ENCODE results near the gene SEMA7A.

SEMA7A gene

DNA sequence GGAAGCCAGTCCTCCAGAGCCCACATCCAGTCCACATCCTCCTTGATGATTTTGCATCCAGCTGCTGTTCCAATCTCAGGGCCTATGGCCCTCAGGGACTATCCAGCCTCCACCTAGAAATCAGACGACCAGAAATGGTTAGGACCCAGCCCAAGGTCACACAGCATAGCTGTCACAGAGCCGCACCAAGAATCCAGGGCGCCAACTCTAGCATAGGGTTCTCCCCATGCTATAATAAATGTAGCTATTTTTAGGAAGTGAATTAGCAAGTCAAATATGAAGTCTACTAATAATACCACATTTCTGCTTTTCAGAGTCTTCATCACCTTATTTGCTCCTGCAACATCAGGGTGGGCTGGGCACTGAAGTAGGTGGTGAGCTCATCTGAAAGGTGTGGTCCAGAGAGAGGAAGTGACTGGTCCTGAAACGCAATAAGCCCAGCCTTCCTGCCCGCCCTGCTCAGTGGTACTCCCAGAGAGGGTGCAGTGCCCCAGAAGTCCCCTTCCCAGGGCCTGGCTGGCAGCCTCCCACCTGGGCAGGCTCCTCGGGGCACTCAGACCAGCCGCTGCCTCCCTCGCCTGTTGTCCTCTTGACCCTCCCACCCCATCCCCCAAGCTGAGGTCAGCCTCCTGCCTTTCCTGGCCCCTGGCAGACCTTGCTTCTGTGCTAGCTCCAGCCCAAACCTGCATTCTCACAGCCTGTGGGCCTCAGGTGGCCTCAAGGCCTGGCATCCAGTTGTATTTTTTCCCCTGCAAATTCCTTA, 48.7 kb downstream of the SEMA7A start:
- DNase-seq: no peak

DNA sequence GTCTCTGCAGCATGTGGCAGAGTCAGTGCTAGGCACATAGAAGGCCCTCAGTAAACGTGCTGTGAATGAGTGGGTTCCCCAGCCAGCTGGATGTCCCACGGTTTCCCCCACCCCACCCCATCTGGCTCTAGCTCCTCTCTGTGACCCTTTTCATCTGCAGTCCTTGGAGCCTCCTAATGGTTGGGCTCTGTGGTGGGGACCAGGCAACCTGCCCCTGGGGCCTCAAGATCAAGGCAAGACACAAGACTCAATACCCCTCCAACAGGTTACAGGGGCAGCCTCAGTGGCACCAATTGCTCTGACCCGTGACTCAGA, 49.2 kb downstream of the SEMA7A start:
- DNase-seq: no peak

DNA sequence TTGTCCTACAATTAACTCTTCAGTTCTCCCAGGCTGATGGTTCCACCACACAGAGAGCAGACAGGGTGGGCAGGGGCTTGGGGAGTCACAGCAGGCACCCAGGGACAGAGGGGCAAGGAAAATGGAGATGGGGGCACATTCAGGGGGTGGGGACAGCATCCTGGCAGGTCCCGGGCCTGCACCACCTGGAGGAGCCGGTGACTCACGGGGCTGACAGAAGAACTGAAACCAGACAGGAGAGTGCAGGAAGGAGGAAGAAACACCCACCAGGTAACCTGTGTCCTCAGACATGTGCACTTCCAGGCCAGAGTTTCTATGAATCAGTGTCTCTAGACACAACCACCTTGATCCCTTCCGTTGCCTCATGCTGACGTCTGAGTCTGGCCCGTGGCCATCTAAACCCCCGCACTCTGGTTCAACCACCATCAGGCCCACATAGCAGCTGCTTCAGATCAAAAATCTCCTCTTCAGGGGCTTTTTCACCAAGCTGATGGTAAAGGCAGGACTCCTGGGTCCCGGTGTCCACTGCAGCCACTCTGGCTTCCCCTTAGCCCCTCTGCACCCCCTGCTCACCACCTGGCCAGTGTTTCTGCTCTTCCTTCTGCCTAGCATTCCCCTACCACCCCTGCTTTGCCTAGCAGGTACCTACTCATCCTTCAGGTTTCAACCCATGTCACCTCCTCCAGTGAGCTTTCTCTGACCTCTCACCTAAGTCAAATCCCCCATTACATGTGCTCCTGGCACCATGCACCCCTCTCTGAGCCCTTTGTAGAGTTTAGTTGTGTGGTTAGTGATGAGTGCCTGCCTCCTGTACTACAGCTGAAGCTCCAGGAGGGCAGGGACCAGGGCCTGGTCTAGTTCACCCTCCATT, 49.8 kb downstream of the SEMA7A start:
- DNase-seq: no peak

DNA sequence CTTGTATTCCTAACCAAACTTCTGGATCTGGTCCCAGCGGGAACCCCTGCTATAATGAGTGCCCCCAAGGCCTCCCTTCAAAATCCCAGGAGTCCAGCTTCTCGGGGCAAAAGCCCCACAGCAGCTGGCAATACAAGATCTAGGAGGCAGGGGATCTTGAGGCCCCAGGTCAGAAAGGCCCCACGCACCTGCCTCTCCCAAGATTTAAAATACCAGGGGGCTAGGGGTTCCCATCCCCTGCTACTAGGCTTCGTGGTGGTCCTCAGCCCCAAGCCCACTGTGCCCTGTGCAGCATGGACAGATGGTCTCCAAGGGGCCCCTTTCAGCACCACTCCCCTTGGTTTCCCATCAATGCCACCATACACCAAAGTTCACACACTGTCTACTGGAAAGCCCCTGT, 50.5 kb downstream of the SEMA7A start:
- DNase-seq: no peak

DNA sequence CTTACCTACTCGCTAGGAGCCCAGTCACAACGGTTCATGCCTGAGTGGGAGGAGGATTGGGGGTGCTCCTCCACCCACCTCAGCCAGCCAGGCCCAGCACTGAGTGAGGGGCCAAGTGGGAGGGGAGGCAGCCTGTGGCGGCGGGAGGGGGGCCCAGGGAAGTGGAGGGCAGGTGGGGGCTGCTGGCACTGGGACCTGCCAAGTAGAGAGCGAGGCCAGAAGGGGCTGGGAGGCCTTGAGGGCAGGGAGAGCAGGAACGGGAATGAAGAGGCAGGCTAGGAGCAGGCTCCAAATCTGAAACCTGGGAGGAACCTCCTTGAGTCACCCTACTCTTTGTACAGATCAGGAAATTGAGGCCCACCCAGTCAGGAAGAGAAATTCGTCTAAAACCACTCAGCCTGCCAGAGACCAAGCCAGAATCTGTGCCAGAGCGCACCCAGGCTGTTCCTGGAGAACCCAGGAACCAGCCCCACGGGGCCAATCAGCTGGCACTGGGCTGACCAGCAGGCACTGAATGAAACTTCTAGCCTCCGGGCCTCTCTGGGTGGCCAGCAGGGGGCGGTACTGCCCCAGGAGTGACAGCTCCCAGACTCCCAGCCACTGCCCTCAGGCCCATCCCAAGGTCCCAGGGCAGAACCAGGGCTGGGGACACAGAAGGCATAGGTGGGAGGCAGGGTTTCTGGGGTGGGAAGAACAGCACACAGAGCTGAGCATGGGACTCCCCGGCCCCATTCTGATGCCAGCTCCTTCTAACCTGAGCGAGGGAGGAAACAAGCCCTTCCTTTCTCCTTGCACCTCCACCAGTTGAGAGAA, 51.5 kb downstream of the SEMA7A start:
- DNase-seq: peak; percentile 5

DNA sequence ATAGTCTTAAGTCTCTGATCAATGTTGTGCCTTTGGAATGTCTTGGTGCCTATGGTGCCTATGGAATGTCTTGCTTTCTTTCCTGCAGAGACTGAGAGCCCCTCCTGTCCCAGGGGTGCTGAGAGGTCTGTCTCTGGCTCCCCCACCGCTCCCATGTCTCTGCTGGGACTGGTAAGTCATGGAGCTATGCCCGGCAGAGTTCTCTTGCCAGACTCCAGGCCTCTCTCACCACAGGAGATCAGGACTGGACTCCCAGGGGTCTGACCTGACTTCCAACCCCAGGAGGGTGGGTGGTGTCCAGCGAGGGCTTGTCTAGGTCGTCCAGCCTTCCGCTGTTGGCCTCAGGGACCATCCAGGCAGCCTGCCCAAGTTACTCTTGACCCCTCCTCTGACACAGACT, 52.3 kb downstream of the SEMA7A start:
- no peak for DNase-seq

DNA sequence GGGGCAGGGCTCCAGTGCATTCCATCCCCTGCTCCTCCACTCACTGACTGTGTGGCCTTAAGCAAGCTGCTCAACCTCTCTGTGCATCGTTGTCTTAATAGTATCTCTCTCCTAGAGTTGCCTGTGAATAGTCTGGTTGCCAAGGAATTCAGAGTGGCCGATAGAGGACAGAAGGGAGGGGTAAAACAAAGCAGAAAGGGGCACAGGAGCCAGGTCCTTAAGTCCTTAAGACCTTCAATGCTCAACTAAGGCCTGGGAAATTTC, 52.6 kb downstream of the SEMA7A start:
- DNase-seq: no peak

DNA sequence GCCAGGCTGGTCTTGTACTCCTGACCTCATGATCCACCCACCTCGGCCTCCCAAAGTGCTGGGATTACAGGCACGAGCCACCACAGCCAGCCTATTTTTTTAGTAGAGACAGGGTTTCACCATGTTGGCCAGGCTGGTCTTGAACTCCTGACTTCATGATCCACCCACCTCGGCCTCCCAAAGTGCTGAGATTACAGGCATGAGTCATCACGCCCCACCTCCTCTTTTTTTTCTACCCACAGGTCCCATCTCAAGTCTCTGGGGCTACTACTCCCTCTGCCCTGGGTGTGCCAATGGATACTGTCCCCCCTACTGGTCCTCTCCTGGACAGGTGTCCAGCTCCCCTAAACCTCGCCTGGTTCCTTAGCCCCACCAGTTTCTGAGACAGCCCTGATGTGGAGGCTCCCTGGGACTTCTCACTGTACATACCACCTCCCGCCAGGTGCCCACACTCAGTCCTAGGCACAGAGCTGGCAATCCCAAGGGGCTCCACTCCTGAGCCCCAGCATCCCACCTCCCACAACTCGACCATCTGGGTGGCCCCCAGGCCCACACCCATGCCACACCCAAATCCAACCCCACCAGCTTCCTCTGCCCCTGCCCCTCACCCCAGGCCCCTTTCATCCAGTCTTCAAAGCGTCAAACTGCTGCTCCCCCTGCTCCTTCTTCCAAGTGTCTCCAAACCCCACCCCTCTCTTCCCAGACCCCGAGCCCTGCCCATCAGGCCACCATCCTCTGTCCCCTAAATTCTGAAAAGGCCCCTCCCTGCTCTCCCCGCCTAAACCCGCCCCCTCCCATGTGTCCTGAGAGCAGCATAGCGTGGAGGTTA, 53.2 kb downstream of the SEMA7A start:
- no peak for DNase-seq

DNA sequence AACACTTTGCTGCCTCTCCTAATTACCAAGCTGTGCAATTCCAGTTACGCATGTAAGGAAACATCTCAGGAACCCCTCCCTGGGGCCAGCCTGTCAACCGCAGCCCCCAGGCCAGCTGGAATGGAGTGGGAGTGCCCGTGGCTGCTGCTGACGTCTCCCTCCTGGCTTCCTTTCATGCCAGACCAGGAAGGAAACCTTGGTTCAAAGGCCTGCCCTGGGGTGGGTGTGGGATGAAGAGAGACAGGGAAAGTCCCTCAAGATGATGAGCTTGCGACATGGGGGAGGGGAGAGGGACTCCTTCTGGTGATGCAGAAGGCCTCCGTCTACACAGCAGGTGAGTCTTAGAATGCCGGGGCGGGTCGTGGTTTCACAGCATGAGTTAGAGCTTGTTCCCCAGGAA, 54.9 kb downstream of the SEMA7A start:
- DNase-seq: no peak

DNA sequence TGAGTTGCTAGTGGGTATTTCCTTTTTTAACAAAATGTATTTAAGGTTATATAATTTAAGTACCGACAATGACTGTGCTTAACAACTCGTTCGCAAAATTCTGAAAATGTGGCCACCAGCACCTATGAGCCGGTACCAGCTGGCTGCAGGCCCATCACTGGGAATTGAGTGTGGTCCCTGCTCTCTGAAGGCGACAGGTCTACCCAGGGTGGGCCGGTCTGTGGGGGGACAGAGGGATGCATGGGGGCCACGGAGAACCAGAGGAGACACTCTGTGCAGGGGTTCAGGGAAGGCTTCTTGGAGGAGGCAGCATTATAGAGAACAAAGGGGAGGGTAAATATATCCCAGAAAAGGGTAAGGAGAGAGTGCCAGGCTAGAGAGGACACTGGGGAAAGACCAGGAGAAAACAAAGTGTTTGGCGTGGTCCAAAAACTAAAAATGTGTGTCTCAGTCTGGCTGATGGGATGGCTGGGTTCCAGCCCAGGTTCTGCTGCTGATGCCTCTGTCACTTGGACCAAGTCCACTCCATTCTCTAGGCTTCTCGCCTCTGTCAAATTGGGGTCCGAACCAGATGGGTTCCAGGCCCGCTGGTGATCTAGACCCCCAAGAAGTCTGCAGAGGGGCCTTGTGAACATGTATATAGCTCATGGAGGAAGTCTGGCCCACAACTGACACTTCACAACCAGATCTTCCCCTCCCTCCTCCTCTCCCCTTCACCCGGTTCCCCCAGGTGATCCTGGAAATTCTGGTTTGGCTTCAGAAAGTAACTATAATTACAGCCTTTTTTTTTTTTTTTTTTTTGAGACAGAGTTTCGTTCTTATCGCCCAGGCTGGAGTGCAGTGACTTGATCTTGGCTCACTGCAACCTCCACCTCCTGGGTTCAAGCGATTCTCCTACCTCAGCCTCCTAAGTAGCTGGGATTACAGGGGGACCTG, 55.7 kb downstream of the SEMA7A start:
- DNase-seq: no peak

DNA sequence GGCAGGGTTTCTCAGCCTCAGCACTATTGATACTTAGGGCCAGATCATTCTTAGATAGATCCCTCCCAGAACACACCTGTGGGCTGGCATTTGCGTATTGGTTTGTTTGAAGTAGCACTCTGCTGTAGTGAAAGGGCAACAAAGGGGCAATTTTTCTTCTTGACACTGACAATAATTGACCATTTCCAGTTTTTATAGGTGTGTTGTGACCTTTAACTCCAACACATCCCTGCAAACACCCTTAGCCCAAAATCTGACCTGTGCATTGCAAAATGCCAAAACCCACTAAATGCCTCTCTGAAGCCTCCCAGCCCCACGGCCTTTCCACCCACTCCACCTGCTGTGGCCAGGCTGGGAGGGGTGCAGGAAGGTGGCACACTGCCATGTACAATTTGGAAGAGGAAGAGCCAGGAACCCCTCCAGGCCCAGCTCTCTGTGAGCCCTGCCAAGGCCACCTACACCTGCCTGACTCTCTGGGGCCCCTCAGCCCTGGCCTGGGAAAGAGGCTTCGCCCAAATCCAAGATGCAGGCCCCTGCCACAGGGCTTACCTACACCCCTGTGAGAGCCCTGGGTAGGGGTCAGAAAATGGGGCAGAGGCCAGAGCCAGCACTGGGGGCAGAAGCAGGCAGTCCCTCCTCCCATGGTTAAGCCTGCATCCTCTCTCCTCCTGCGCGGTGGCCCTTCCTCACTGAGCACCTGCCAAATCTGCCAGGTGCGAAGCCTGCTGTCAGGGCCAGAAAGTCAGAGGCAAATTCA, 56.8 kb downstream of the SEMA7A start:
- DNase-seq: peak; percentile 24

DNA sequence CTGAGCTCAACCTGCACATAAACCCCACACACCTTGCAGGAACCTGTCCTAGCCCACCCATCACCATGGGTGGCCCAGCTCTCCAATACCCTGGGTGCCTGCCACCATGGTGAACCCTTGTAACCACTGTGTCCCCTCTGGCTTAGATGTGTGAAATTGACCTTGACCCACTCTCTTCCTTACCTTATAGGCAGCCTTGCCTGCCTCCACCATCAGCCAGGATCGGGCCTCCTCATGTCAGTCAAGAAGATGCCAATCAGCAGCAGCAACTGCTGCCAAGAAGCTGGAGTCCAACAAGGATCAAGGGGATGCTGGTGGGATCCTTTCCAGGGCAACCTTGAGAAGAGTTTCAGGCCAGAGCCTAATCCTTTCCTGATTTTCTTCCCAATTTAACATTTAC, 57.5 kb downstream of the SEMA7A start:
- no peak for DNase-seq

DNA sequence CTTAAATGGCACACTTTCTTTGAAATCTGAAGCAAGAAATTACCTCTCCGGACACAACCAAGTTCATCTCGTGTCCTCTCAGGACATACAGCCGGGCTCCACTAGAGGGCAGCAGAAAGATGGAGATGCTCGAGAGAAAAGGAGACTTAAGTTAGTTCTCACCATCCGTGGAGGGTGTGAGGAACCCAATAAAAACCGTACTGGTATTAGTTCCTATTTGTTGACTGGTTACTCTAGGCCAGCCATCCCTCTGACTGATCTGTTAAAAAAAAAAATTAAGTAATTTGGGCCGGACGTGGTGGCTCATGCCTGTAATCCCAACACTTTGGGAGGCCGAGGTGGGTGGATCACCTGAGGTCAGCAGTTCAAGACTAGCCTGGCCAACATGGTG, 58.5 kb downstream of the SEMA7A start:
- DNase-seq: peak; percentile 37

DNA sequence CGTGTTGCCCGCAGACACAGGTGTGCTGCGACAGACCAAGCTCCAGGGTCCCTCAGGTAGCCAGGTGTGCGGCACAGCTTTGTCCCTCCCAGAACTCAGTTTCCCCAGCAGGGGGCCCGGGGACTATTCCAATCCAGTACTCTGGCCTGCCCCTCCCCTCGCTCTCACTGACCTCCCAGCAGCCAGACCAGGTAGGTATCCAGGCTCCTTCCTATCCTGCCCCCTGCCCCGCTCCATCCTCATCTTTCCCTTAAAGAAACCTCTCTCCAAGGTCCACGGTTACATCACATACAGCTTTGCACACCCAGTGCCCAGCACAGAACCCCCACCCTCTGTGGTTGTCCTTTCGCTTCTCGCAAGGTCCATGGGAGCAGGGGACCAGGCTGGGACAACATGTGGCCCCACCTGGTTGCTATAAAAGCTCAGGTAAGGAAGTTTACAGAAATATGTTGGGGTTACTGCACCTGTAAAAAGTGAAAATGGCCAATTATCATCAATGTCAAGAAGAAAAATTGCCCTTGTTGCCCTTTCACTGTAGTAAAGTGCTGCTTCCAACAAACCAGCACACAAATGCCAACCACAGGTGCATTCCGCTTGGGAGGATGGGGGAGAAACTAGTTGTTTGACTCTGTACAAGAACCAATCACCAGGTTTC, 59.0 kb downstream of the SEMA7A start:
- no peak for DNase-seq

DNA sequence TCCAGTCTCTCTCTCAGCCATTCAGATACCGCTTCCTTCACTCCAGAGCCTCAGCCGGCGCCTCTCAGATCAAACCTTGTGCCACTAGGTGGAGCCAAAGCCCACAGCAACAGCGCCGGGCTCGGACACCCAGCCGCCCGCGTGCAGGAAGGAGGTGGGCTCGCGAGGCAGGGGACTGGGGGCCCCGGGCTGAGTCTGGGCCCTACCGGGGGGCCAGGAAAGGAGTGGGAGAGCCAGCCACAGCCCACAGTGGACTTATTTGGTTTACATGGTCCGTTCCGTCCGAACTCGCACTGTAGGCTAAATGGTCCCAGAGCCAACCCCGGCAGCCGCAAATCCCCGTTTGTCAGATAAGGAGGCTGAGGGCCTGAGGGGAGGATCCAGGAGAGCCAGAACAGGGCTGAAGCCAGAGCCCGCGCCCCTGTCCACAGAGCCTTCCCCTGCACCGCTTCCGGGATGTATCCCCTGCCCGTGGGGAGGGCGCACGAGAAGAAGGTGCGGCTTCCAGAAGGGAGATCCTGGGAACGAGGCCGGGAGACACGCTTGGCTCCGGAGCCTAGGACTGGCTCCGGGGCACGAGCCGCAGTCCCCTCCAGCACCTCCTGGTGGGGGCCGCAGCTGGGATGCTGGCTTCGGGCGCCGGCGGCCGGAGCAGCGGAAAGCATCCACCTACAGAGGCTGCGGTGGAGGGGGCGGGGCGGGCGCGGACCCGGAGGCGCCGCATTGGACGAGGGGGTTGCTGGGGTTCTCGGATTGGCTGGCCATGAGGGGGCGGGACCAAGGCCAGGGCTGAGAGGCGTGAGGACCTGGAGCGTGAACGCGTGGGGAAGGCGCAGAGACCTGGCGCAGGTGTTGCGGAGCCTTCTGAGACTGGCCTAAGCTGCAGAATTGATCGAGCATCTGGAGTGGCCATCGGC, 59.8 kb downstream of the SEMA7A start:
- peak; percentile 76 for DNase-seq

DNA sequence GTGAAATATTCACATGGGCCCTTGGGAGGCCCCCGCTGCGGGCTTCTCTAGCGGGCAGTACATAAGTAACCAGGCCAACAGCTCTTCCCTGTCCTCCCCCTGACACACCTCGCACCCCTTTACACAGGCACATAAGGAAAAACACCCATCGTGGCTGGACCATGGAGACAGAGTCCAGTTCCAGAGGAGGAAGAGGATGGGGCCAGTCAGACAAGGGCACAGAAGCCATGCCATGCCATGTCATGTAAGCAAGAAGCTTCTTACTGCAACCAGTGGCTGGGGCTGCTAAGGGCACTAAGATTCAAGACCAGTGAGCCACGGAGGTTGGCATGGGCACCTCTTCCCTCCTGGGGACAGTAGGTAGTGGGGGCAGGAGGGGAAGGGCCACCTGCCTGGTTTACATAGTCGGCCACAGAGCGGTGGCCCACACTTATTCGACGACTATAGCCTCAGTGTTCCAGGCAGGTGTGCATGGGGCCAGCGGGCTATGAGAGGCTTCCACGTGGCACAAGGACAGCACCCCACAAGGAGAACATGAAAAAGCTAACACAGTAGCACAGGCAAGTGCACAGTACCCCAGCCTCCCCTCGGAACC, 60.6 kb downstream of the SEMA7A start:
- no peak for DNase-seq

DNA sequence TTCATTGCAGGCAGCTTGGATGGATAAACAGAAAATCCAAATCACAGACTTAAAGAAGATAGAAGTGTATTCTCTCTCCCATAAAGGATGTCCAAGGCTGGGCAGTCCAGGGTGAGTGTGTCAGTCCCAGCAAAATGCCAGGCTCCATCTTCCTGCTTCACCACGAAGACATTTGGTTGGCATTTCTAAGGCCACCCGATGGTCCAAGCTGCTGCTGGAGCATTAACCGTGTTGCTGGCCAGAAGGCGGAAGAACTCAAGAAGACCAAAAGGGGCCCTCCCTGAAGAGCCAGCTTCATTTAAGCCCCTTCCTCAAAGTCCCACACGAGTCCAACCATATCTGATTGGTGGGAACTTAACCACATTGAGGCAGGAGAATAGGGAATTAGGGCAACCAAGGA, 63.3 kb downstream of the SEMA7A start:
- no peak for DNase-seq

DNA sequence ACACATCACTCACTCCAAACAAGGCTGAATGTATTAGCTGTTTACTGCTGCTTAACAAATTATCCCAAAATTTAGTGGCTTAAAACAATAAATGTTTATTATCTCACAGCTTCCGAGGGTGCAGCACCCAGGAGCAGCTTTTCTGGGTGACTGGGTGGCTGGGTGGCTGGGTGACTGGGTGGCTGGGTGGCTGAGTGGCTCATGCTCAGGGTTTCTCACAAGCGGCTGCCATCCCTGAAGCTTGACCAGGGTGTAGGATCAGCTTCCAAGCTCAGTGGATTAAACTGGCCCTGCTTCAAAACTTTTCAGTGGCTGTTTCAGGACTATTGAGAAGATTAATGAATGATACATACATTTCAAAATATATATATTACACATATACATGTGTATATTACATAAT, 64.0 kb downstream of the SEMA7A start:
- DNase-seq: no peak
